ENCODE measurements around the gene JAGN1. TPM values are rescaled to one million over a fixed set of nuclear protein-coding genes. Genes with fewer than 3 reads are reported as not detected.
"Not testable (repeated sequence)": the region's sequence is repeated elsewhere in the genome, so short reads cannot be mapped to it uniquely, and the experiment has no call there.

Gene JAGN1
- total RNA-seq, 6 experiments from 2014 or later = 20.5 to 40.6 (median 26.5) TPM

- Histone ChIP-seq H3K36me3 (no peaks in the 10 kb centered on the region), H3K9me3 (no peaks in the 10 kb centered on the region), H3K27ac (no peak overlapping the region), H3K4me1 (no peaks in the 10 kb centered on the region), H3K27me3 (no peaks in the 10 kb centered on the region), H3K4me3 (no peak overlapping the region)
- DNase-seq = no peak
- intact Hi-C loops (cut with DNase I) = no loop called here
- no peak for TF ChIP-seq CTCF (IDR thresholded peaks at IDR 0.05)
- TF ChIP-seq POLR2A (IDR thresholded peaks at IDR 0.05) = no peak
- ATAC-seq = no peak
Measured at GRCh38 chr3:9875448-9875847, 15.0 kb upstream of the JAGN1 start.

GRCh38 chr3:9876255-9876654 is 14.2 kb upstream of the JAGN1 start:
- ATAC-seq; H3K9me3 ChIP-seq; intact Hi-C loops (cut with DNase I); H3K36me3 ChIP-seq; H3K27ac ChIP-seq; H3K4me3 ChIP-seq; DNase-seq; H3K27me3 ChIP-seq; H3K4me1 ChIP-seq: not testable (repeated sequence)
- 66% methylated on average over 4 of the region's 4 CpGs for WGBS (ENCODE audit: insufficient coverage, low coverage, low lambda C conversion rate, missing lambda C conversion rate)

GRCh38 chr3:9876991-9877390 is 13.4 kb upstream of the JAGN1 start:
- WGBS (ENCODE audit: insufficient coverage, low coverage, low lambda C conversion rate, missing lambda C conversion rate) = 50% methylated on average over 1 of the region's 12 CpGs
- H3K9me3 ChIP-seq = no peaks in the 10 kb centered on the region
- intact Hi-C loops (cut with DNase I) = no loop called here
- no peak overlapping the region for H3K27ac ChIP-seq
- no peaks in the 10 kb centered on the region for H3K36me3 ChIP-seq
- TF ChIP-seq CTCF (IDR thresholded peaks at IDR 0.05) (no peak), POLR2A (IDR thresholded peaks at IDR 0.05) (no peak)
- H3K4me3 ChIP-seq = no peak overlapping the region
- ATAC-seq = peak in 2 of 4 donors; percentile 30 to 32
- no peaks in the 10 kb centered on the region for H3K4me1 ChIP-seq
- no peak for DNase-seq
- no peaks in the 10 kb centered on the region for H3K27me3 ChIP-seq

GRCh38 chr3:9878700-9879099 is 11.7 kb upstream of the JAGN1 start:
- DNase-seq = peak in 1 of 3 donors; percentile 56
- intact Hi-C loops (cut with DNase I) = no loop called here
- Histone ChIP-seq H3K36me3 (no peaks in the 10 kb centered on the region), H3K4me1 (no peaks in the 10 kb centered on the region), H3K4me3 (no peak overlapping the region), H3K27me3 (no peaks in the 10 kb centered on the region), H3K9me3 (no peaks in the 10 kb centered on the region), H3K27ac (no peak overlapping the region)
- TF ChIP-seq CTCF (IDR thresholded peaks at IDR 0.05) (no peak), POLR2A (IDR thresholded peaks at IDR 0.05) (peak; percentile 69)
- peak; percentile 82 to 99 (median 93) for ATAC-seq
- 46% methylated on average over 5 of the region's 5 CpGs for WGBS (ENCODE audit: insufficient coverage, low coverage, low lambda C conversion rate, missing lambda C conversion rate)

GRCh38 chr3:9879830-9880549 is 10.4 kb upstream of the JAGN1 start, which contains the start of gene CIDEC:
TSS of gene CIDEC (minus strand) at chr3:9880253. CDS start at chr3:9878486, 1,767 bp downstream.
- ATAC-seq (no peak), DNase-seq (no peak)
- intact Hi-C loops (cut with DNase I) = no loop called here
- H3K9me3 ChIP-seq = no peaks in the 10 kb centered on the region
- no peaks in the 10 kb centered on the region for H3K27me3 ChIP-seq
- WGBS (ENCODE audit: insufficient coverage, low coverage, low lambda C conversion rate, missing lambda C conversion rate) = 85% methylated on average over 7 of the region's 7 CpGs
- no peak within 1 kb of the TSS for H3K4me3 ChIP-seq
- TF ChIP-seq CTCF (IDR thresholded peaks at IDR 0.05) (no peak), POLR2A (IDR thresholded peaks at IDR 0.05) (no peak)
- no peaks in the 10 kb centered on the region for H3K4me1 ChIP-seq
- no peak within 1 kb of the TSS for H3K27ac ChIP-seq
- no peaks in the 10 kb centered on the region for H3K36me3 ChIP-seq
